NOMO-1 (cell line): ENCODE results near the gene SECTM1.
A peak's percentile ranks its signal among the peaks of the same experiment; 100 is the strongest.

Experiments used
- DNase-seq, 2 experiments: peaks; one replicate each; lab custom pipeline; 2025; ENCODE audit not compliant: unreplicated experiment in 2 of 2; lab: John Stamatoyannopoulos, UW

The SECTM1 gene

GRCh38 chr17:82301916-82302567 lies 31.5 kb downstream of the SECTM1 start:
- no peak for DNase-seq

DNA sequence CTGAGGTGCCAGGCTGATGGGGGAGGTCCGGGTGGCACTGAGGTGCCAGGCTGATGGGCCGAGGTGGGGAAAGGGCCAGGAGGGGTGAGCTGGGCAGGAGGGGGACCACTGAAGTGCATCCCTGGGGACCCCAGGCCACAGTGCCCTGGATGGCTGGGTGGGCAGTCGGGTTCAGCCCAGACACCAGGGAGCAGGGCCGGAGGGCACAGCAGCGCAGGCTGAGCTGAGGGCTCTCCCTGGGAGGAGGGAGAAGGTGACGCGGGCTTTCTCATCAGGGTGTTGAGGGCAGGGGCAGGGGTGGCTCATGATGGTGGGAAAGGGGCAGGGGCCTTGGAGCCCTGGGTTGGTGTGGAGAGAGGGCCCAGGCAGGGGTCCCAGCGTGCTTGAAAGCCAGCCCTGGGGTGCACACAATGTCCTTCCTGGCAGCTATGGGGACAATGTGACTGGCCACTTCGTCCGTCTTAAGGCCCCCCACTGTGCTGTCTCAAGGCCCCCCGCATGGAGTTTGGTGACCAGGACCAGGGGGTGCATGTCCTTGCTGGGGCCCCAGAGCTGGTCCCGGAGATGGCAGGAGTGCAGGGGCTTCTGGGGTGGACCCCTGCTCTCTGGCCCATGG lies 32.2 kb downstream of the SECTM1 start:
- DNase-seq, result no peak

DNA sequence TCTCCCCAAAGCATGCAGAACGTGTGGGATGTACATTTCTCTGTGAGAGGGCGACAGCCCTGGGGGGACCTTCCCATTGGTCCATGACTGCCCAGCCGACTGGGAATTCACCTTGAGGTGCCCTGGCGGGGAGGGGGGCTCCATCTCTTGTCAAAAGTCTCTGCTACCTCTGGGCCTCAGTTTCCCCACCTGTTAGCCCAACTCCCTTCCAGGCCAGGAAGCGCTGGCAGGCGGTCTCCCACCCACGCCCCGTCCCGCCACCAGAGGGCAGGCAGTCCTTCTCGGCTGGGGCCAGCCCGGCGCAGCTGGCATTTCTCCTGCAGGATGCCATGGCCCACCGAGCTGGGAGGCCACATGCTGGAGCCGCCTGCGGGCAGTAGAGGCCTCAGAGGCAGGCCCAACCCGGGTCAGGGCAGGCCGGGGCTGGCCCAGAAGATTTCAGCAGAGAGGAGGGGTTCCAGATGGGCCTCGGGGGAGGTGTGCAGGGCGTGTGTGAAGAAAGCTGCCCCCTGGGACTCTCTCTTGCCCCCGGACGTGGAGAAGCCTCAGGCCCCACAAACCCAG lies 32.8 kb downstream of the SECTM1 start:
- DNase-seq, result peak in 1 of 2 experiments; percentile 34

- no peak for DNase-seq
Observed at GRCh38 chr17:82300228-82300627, 33.3 kb downstream of the SECTM1 start.

DNA sequence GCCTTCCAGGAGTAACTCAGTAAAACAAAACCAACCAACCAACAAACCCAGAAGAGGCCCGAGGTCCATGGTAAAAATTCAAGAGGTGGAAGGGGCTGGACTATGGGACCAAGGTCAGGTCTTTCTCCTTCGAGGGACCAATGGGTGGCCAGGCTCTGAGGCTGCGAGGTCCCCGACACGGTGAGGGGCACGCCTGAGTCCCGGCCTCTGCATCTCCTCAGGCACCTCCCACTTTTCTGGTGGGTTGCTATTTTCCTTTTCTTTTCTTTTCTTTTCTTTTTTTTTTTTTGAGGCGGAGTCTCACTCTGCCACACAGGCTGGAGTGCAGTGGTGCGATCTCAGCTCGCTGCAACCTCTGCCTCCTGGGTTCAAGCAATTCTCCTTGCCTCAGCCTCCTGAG lies 34.1 kb downstream of the SECTM1 start:
- DNase-seq, result no peak

DNA sequence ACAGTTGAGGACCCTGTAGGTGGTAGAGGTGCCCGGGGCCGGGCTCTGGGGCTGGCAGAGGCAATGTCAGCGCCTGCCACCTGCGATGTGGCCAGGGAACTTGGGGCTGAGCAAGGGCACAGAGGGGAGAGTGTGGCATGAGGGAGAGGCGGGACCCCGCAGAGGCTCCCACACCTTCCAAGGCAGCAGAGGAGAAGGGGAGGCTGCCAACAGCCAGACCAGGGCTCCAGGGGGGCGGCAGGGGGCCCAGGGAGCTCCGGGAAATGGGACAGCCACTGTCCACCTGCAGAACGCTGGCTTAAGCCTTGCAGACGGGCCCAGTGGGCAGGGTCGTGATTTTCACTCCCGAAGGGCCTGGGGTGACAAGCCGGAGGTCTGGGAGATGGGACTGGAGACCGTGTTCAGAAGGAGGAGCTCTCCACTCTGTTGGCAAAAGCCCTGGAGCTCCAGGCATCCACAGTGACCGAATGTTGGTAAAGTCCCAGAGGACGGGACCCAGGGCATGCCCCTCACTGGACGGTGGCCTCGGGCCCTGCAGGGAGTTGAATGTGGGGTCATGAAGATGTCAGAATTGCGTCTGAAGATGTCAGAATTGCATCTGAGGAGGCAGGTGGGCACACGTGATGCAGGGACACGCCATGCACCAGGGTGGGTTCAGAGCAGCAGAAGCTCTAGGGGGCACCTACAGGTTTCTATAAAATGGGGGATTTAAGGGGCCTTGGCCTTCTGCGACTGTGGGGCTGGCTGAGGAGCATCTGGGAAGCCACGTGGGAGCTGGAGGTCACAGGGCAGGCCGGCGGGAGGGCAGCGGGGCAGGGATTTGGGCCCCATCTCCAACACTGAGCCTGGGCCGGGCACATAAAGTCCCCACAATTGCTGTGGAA lies 34.8 kb downstream of the SECTM1 start:
- DNase-seq, result no peak

DNA sequence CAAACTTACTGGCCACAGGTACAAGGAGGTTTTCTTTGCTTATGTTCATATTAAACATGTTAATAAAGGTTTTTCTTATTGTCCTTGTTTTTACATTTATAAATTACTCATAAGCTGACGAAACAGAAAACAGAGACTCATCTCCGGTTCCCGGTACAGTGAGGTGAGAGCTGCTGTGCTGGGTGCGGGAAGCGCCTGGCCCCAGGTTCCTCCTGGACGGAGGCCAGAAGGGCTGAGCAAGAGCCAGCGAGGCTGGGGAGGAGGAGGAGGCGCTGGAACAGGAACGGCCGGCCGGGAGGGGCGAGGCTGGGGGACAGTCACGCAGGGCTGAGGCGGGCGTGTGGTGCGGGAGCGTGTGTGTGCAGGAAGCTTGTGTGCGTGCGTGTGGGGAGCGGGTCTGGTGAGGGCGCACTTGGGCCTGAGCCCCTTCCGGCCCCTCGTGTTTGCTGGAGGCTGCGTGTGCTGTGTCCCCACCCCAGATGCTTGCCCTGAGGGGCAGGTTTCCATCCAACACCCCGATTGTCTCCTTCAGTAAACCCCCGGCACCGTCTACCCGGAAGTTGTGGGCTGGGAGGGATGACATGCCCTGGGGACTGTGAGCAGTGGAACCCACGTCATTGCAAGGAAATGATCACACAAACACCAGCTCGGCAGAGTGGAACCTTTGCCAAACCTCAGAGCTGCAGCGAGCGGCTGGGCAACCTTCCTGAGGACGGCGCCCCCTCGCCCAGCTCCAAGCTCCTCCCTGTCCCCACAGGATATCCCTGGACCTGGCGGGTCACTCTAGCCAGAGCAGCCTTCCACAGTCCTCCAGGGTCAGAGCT lies 35.6 kb downstream of the SECTM1 start:
- peak; percentile 74 to 79 for DNase-seq

DNA sequence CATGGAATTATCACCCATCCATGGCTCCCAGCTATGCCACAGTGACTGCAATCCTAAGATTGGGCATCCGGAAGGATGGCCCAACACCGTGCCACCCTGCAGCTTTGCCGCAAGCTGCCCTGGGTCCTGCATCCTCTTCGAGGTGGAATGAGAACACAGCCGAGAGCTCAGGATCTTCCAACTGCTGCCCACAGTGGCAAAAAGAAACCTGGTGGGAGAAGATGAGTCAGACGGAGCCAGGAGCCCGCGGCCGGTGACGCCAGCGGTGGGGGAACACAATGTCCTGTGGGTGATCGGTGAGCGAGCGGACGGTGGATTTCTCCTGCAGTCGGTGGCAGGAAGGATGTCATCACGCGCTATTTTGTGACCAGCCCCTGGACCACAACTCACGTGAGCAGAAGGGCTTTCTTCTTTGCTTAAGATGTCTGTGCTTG lies 36.3 kb downstream of the SECTM1 start:
- DNase-seq, result peak; percentile 59 to 64

DNA sequence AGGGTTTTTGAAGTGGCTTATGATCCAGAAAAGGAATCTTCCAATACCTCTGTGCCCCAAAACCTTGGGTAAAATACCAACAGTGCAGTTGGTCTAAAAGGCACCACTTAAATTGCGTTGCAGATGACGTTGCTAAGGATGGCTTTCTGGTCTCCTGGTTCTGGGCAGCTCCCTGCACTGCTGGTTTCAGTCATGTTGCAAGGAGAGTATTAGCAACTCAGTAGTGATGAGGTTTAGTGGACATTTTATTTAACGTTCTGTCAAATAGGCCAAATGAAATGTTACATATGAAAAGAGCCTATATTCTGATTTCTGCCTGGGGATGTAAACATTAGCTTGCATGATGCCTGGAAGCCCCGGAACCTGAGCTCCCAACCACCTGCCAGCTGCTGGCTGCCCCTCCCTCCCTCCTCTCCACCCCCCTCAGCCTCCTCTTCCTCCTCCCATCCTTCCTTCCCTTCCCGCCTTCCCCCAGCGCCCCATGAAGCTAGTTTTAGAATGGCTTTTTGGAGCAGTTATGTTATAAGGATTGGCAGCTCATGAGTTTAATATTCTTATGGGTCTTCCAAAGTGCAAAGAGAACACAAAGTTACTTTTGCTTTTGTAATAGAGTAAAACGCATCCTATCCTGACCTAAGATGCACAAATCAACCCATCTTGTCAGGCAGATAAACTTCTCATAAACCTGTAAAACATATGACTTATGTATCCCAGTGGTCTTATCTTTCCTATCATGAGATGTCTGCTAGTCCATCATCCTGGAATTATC lies 36.9 kb downstream of the SECTM1 start:
- DNase-seq, result no peak

DNA sequence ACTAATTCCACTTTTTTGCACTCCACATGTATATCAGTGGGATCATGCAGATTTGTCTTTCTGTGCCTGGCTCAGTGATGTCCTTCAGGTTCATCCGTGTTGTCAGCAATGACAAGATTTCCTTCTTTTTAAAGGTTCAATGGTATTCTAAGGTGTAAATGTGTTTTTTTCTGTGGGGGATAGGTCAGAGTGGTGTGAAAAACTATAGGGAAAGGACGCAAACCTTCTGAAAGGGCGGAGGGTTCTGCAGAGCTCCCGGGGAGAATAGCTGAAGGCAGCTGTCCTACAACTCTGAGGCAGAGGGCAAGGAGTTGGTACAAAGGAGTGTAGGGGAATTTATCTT lies 38.1 kb downstream of the SECTM1 start:
- DNase-seq, result no peak

DNA sequence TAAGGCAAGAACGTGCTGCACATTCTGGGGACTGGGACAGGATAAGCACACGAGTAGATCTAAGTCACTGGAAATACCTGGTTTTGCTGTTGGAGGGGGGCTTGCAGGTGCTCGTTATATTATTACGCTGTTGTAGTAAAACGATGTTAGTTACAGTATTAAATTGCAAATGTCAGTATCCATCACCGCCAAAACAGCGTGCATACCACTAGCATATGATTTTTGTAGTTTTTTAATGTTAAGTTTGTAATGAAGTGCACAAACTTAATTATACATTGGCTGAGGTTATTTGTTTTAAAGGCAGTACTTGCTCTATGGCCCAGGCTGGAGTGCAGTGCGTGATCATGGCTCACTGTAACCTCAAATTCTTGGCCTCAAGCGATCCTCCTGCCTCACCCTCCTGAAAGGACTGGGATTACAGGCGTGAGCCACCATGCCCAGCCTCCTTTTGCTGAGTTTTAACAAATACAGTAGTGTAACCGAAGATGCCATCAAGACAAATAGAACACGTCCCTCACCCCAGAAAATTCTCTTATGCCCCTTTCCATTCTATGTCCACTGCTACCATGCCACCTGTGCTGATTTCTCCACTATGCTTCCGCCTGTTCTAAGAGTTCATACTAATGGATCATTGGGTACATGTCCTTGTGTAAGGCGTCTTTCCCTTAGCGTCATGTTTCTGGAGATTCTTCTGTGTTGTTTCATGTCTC lies 39.3 kb downstream of the SECTM1 start:
- DNase-seq, result no peak

DNA sequence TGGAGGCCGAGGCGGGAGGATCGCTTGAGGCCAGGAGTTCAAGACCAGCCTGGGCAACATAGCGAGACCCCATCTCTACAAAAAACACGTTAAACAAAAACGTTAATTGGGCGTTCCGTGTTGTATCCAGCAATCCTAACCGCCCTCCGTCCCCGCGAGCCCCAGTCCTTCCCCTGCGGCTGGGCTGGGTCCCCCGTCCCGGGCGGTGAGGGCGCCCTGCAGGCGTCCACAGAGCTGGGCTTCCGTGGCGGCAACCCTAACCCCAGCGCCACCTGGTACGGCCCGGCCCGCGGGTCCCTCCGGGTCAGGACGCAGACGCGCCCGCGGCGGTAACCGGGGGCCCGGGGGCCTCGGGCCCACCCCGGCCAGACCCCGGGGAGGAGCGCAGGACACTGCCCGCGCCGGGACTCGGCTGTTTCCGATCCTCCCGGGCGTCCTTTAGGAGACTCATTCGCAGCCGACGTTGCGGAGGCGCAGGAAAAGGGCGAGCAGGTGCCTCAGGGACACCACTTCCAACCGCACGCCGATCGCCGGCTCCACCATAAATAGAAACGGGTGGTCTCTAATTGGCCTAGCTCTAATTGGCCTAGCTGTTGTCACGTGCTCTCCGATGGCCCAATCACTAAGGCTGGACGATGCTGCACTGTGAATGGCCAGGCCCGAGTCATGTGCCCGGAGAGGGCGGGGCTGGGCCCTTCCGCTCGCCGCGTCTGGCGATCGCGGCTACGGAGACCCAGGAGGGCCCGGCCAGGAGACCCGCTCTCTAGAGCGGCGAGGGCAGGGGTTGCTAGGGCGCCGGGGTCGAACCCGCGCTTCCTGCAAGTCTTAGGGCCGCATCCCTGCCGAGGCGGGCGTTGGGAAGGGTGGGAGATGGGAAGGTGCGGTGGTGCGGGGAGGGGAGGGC lies 41.1 kb downstream of the SECTM1 start:
- peak; percentile 98 to 99 for DNase-seq

DNA sequence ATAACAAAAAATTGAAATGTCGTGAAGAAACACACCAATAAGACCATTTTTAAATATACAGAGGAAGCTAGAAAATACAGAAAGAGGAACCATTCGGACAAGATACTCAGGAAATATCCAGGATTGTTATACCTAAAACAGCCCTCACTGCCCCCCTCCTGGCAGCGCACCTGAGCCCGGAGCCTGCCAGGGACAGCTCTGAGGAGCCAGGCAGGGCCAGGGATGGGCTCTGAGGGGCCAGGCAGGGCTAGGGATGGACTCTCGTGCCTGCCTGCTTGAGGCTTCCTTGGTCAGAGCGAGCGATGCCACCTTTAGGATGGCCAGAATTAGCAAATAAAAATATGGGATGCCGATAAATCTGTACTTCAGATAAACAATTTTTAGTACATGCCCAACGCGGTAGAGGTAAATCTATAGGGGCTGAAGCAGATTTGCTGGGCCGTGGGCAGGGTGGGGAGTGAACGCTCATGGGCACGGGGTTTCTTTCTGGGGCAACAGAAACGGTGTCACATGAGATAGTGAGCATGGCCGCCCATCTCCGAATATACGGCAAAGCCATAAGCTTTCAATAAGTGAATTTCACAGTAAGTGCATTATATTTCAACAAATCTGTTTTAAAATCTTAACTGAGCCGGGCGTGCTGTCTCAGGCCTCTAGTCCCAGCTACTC lies 41.9 kb downstream of the SECTM1 start:
- peak; percentile 15 to 68 for DNase-seq

- DNase-seq, result peak; percentile 53 to 71
Observed at GRCh38 chr17:82287868-82288801, 45.4 kb downstream of the SECTM1 start.

- DNase-seq, result no peak
Observed at GRCh38 chr17:82287013-82287867, 46.3 kb downstream of the SECTM1 start.

GRCh38 chr17:82285141-82285540 lies 48.4 kb downstream of the SECTM1 start:
- no peak for DNase-seq
